A549 treated with AZD9567 at 1 μM for 4 hours (cell line): ENCODE data around the gene MTCP1. TPM values are rescaled to one million over a fixed set of nuclear protein-coding genes. Genes with fewer than 3 reads are reported as not detected.

Experiments used
- total RNA-seq: library from RNA; stranded (reverse); fragments of 200-300 nt; extraction: Qiagen RNA extraction; gene quantifications from 5 replicates; pipeline ENCODE4 v1.2.3, GENCODE V29; 2022; ENCODE audit not compliant: insufficient read depth

MTCP1 gene
- 19.9 to 35.3 TPM (median 20.7 TPM) in 5 replicates for total RNA-seq

GRCh38 chrX:155070975-155071693 is at the start of gene MTCP1, which contains the start of the genes BRCC3 and CMC4:
TSS of gene MTCP1 (minus strand) at chrX:155071136. CDS start at chrX:155066010, 5,126 bp downstream.
TSS of gene BRCC3 (plus strand) at chrX:155071508. CDS start at chrX:155071528, 20 bp downstream.
TSS of gene CMC4 (minus strand) at chrX:155071136. CDS start at chrX:155064023, 7,113 bp downstream.

GRCh38 chrX:155026727-155027508 is 44.0 kb downstream of the MTCP1 start, which contains the start of gene FUNDC2:
TSS of gene FUNDC2 (plus strand) at chrX:155026844. CDS start at chrX:155026939, 95 bp downstream.

GRCh38 chrX:155022585-155022984 is 48.4 kb downstream of the MTCP1 start, which contains the start of gene F8:
TSS of gene F8 (minus strand) at chrX:155022723. CDS start at chrX:155022552, 171 bp downstream.

Other genes with a start within 250 kb of the MTCP1 start
- not detected in 5 replicates for gene SMIM9, start 236.5 kb downstream of the MTCP1 start, total RNA-seq
- gene F8A1, start 184.8 kb downstream of the MTCP1 start, total RNA-seq = 53.8 to 109 TPM (median 93.0 TPM) in 5 replicates
- gene F8, start 48.4 kb downstream of the MTCP1 start, total RNA-seq = 3.5 to 4.5 TPM (median 4.2 TPM) in 5 replicates
- 67.1 to 117 TPM (median 113 TPM) in 5 replicates for gene FUNDC2, start 44.3 kb downstream of the MTCP1 start, total RNA-seq
- gene CMC4, start within 50 bp of the MTCP1 start, total RNA-seq = 11.9 to 15.4 TPM (median 14.3 TPM) in 5 replicates
- gene BRCC3, start 372 bp upstream of the MTCP1 start, total RNA-seq = 23.1 to 29.5 TPM (median 27.2 TPM) in 5 replicates
- gene VBP1, start 145.3 kb upstream of the MTCP1 start, total RNA-seq = 50.5 to 61.8 TPM (median 51.0 TPM) in 5 replicates
- gene RAB39B, start 193.4 kb upstream of the MTCP1 start, total RNA-seq = 0.57 to 1.3 TPM (median 0.72 TPM) in 5 replicates